OCI-LY3 (cell line): ENCODE data around the gene SLC2A8.

Experiments
- H2AFZ ChIP-seq: fragments of 200-600, 300-600 bp; shearing (Covaris generic); 2 replicates; pipeline ENCODE4 v1.6.0; 2014; ENCODE audit warnings: antibody characterized with exemption, low read depth, low read length
- H3K27ac ChIP-seq: fragments of 200-600, 300-600 bp; sonication (generic); 2 replicates; pipeline ENCODE4 v1.5.1; 2014; ENCODE audit warnings: mild to moderate bottlenecking, low read length, moderate library complexity, mixed read lengths
- H3K27me3 ChIP-seq: fragments of 200-600, 300-600 bp; sonication (generic); 2 replicates; pipeline ENCODE4 v1.6.1; 2014; ENCODE audit warnings: low read depth, low read length, mixed read lengths
- H3K36me3 ChIP-seq: fragments of 200-600, 300-600 bp; sonication (generic); replicated peaks from 2 replicates; pipeline ENCODE3; 2014; ENCODE audit warnings: low read depth, low read length, mixed read lengths
- H3K4me1 ChIP-seq: fragments of 300-600, 200-600 bp; sonication (generic); 2 replicates; pipeline ENCODE4 v1.6.1; 2014; ENCODE audit warnings: low read length, mixed read lengths
- H3K4me2 ChIP-seq: fragments of 200-600, 300-600 bp; sonication (generic); 2 replicates; pipeline ENCODE4 v1.6.1; 2014; ENCODE audit warnings: low read length, mixed read lengths
- H3K4me3 ChIP-seq: fragments of 300-600, 200-600 bp; sonication (generic); 2 replicates; pipeline ENCODE4 v1.5.1; 2014; ENCODE audit warnings: antibody characterized with exemption, mild to moderate bottlenecking, low read length, moderate library complexity
- H3K79me2 ChIP-seq: fragments of 300-600, 200-600 bp; shearing (Covaris generic); 2 replicates; pipeline ENCODE4 v1.6.1; 2014; ENCODE audit warnings: mild to moderate bottlenecking, low read length, mixed read lengths
- H3K9ac ChIP-seq: fragments of 300-600, 200-600 bp; shearing (Covaris generic); 2 replicates; pipeline ENCODE4 v1.6.0; 2014; ENCODE audit warnings: mild to moderate bottlenecking, low read length, moderate library complexity
- H3K9me3 ChIP-seq: fragments of 200-600, 300-600 bp; shearing (Covaris generic); 2 replicates; pipeline ENCODE4 v1.6.1; 2014; ENCODE audit warnings: low read length, mixed read lengths; ENCODE audit not compliant: insufficient read depth
- H4K20me1 ChIP-seq: fragments of 200-600, 300-600 bp; sonication (generic); 2 replicates; pipeline ENCODE4 v1.6.1; 2016; ENCODE audit warnings: low read length, mixed read lengths; ENCODE audit not compliant: insufficient read depth
- CTCF ChIP-seq: fragments of 200-600, 300-600 bp; sonication (generic); IDR thresholded peaks from 2 replicates; pipeline ENCODE4 v1.5.1; 2014; ENCODE audit warnings: antibody characterized with exemption, low read length, low read depth
- EZH2phosphoT487 ChIP-seq: fragments of 200-600 bp; shearing (Covaris generic); IDR thresholded peaks from 2 replicates; pipeline ENCODE4 v1.6.1; 2018; ENCODE audit warnings: antibody characterized with exemption, mixed run types, low read depth

Gene SLC2A8

GRCh38 chr9:127411122-127411521 is 14.2 kb downstream of the SLC2A8 start:
- Histone ChIP-seq H2AFZ (no peak overlapping the region), H3K79me2 (no peaks in the 10 kb centered on the region), H3K4me1 (peaks cover 10% of the 10 kb centered on the region), H3K4me3 (no peak overlapping the region), H3K27ac (no peak overlapping the region), H3K4me2 (peak overlapping the region; percentile 7; the same call in 1 of the 2 replicates), H3K27me3 (no peaks in the 10 kb centered on the region), H3K9me3 (no peaks in the 10 kb centered on the region), H4K20me1 (no peaks in the 10 kb centered on the region), H3K36me3 (no peaks in the 10 kb centered on the region), H3K9ac (no peak overlapping the region)
- no peak for TF ChIP-seq EZH2phosphoT487
- TF ChIP-seq CTCF, result no peak

DNA sequence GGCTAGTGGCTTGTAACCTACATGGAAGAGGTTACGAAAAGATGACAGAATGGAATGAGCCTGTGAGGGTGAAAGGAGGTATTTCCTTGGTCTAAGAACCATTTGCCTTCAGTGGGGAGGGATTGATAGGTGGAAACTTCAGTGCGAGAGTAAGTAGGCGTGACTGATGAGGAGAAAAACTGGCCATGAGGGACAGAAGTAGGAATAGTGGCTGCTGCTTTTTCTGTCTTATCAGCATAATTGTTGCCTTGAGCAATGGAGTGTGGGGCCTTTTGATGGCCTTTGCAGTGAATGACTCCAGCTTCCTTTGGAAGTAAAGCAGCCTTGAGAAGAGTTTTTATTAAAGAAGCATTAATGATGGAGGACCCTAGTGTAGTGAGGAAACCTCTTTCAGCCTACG is 18.2 kb downstream of the SLC2A8 start:
- Histone ChIP-seq H3K4me3 (no peak overlapping the region), H3K79me2 (no peaks in the 10 kb centered on the region), H3K36me3 (no peaks in the 10 kb centered on the region), H3K9me3 (no peaks in the 10 kb centered on the region), H3K4me2 (no peak overlapping the region), H2AFZ (no peak overlapping the region), H3K9ac (no peak overlapping the region), H4K20me1 (no peaks in the 10 kb centered on the region), H3K27ac (no peak overlapping the region), H3K27me3 (no peaks in the 10 kb centered on the region), H3K4me1 (peaks cover 10% of the 10 kb centered on the region)
- no peak for TF ChIP-seq EZH2phosphoT487
- TF ChIP-seq CTCF, result no peak

GRCh38 chr9:127415657-127416056 is 18.7 kb downstream of the SLC2A8 start:
- H3K27me3 ChIP-seq, result no peaks in the 10 kb centered on the region
- no peak overlapping the region for H3K27ac ChIP-seq
- H3K79me2 ChIP-seq, result no peaks in the 10 kb centered on the region
- H3K4me3 ChIP-seq, result no peak overlapping the region
- H3K36me3 ChIP-seq, result no peaks in the 10 kb centered on the region
- no peak overlapping the region for H2AFZ ChIP-seq
- peaks cover 9% of the 10 kb centered on the region for H3K4me1 ChIP-seq
- no peak overlapping the region for H3K9ac ChIP-seq
- TF ChIP-seq EZH2phosphoT487 (no peak), CTCF (no peak)
- no peaks in the 10 kb centered on the region for H4K20me1 ChIP-seq
- H3K9me3 ChIP-seq, result no peaks in the 10 kb centered on the region
- H3K4me2 ChIP-seq, result no peak overlapping the region

- no peak overlapping the region for H2AFZ ChIP-seq
- no peak overlapping the region for H3K4me2 ChIP-seq
- H3K27ac ChIP-seq, result no peak overlapping the region
- no peaks in the 10 kb centered on the region for H3K27me3 ChIP-seq
- no peaks in the 10 kb centered on the region for H3K9me3 ChIP-seq
- H3K79me2 ChIP-seq, result 0 out of 2 replicates have a peak, but pooled peaks cover 2% of the 10 kb centered on the region
- no peak for TF ChIP-seq CTCF
- TF ChIP-seq EZH2phosphoT487, result no peak
- no peaks in the 10 kb centered on the region for H4K20me1 ChIP-seq
- no peaks in the 10 kb centered on the region for H3K36me3 ChIP-seq
- no peaks in the 10 kb centered on the region for H3K4me1 ChIP-seq
- H3K4me3 ChIP-seq, result no peak overlapping the region
- no peak overlapping the region for H3K9ac ChIP-seq
Measured at GRCh38 chr9:127417131-127418036, 20.4 kb downstream of the SLC2A8 start.
